Measurements from ENCODE around the gene C19orf81.

- TF ChIP-seq EZH2 (IDR thresholded peaks at IDR 0.05; ENCODE audit: low read length) (no peak), CTCF (optimal IDR thresholded peaks at IDR 0.05 in 1 of 3, IDR thresholded peaks at IDR 0.05 in 1 of 3, conservative IDR thresholded peaks at IDR 0.05 in 1 of 3; ENCODE audit: extremely low read depth in 1 of 3, insufficient read depth in 2 of 3, low read length in 3 of 3) (no peak)
Measured at GRCh38 chr19:50661766-50662650, 12.8 kb downstream of the C19orf81 start.
